Lung (tissue), 12 donors: ENCODE results near the gene TMEM53. TPM values are rescaled to one million over a fixed set of nuclear protein-coding genes. Genes with fewer than 3 reads are reported as not detected.
A peak's percentile ranks its signal among the peaks of the same experiment; 100 is the strongest.

Experiments
- ATAC-seq: fragments of 200-7000 bp; cut with Tn5 transposase; one replicate; pipeline ENCODE4 v1.9.1; 2020; ENCODE audit warnings: moderate number of reproducible peaks; ENCODE audit not compliant: insufficient read depth, low FRiP score
- DNase-seq, 3 donors: peaks; one replicate each; pipeline ENCODE4 v3.0.0-alpha.2; 2013 to 2017
- H3K27ac ChIP-seq, 2 donors: one replicate each; pipeline ENCODE4 v1.5.1; 2013; ENCODE audit warnings: mild to moderate bottlenecking in 2 of 2, moderate library complexity in 2 of 2, control low read depth in 1 of 2, inconsistent platforms in 1 of 2, low read depth in 1 of 2, low read length in 1 of 2
- H3K27me3 ChIP-seq, 3 donors: one replicate each; pipeline ENCODE4 v1.5.1; 2013; ENCODE audit warnings: low read length in 2 of 3; ENCODE audit not compliant: control insufficient read depth in 3 of 3, insufficient read depth in 3 of 3
- H3K36me3 ChIP-seq, 4 donors: one replicate each; pipeline ENCODE4 v1.5.1; 2013; ENCODE audit warnings: low read length in 4 of 4, mild to moderate bottlenecking in 1 of 4, moderate library complexity in 1 of 4; ENCODE audit not compliant: control insufficient read depth in 4 of 4, insufficient read depth in 4 of 4
- H3K4me1 ChIP-seq, 5 donors: one replicate each; pipeline ENCODE4 v1.5.1; 2013; ENCODE audit warnings: low read length in 5 of 5, mild to moderate bottlenecking in 2 of 5, moderate library complexity in 1 of 5; ENCODE audit not compliant: control insufficient read depth in 5 of 5, insufficient read depth in 5 of 5
- H3K4me3 ChIP-seq: one replicate; pipeline ENCODE4 v1.5.1; 2013; ENCODE audit warnings: mild to moderate bottlenecking, control low read depth, moderate library complexity
- H3K9ac ChIP-seq, 2 donors: one replicate each; pipeline ENCODE4 v1.5.1; 2013; ENCODE audit warnings: low read length in 2 of 2, control low read depth in 1 of 2; ENCODE audit not compliant: insufficient read depth in 1 of 2
- H3K9me3 ChIP-seq, 4 donors: one replicate each; pipeline ENCODE4 v1.5.1; 2013; ENCODE audit warnings: low read length in 3 of 4, mild to moderate bottlenecking in 1 of 4, moderate library complexity in 1 of 4; ENCODE audit not compliant: control insufficient read depth in 4 of 4, insufficient read depth in 3 of 4
- CTCF ChIP-seq: IDR thresholded peaks from 2 replicates; pipeline ENCODE4 v1.5.1; 2012; ENCODE audit warnings: mild to moderate bottlenecking; ENCODE audit errors: control extremely low read depth, extremely low read depth
- WGBS, 2 donors: extraction: QIAGEN DNeasy Blood & Tissue Kit; methylation state at CpG; one replicate each; pipeline ENCODE4 v1.1.7; 2013; 5-methylcytosine and 5-hydroxymethylcytosine counted together
- polyA plus RNA-seq, 2 donors: library from polyadenylated mRNA; stranded (reverse); fragments of 200-250 nt; gene quantifications; one replicate each; pipeline ENCODE4 v1.2.1, GENCODE V29; 2013
- total RNA-seq, 2 donors: library from RNA; depleted of rRNA in 1 of 2; stranded (reverse); fragments of >200 nt in 1 of 2; gene quantifications; one replicate each; pipeline ENCODE4 v1.2.1, GENCODE V29; 2014 to 2021
- donor health status: control.
- donor health status: control.
- donor health status: Bipolar disorder and iron deficiency.
- donor health status: healthy.
- donor health status: DM: yes; HTN: yes; CAD: no.

The TMEM53 gene
- total and polyA plus RNA-seq, 4 donors = 7.1 to 26.4 (median 18.4) TPM

GRCh38 chr1:44678626-44679025, 4.3 kb upstream of the TMEM53 start:
- Histone ChIP-seq H3K36me3 (peaks cover 0 to 4% (median 0%) of the 10 kb centered on the region in 4 donors), H3K27me3 (no peaks in the 10 kb centered on the region), H3K27ac (no peak overlapping the region), H3K9ac (no peak overlapping the region), H3K4me1 (peaks cover 0 to 9% (median 5%) of the 10 kb centered on the region in 5 donors), H3K9me3 (no peaks in the 10 kb centered on the region), H3K4me3 (no peak overlapping the region)
- no peak for TF ChIP-seq CTCF
- no peak for DNase-seq
- WGBS, 2 donors = 77 to 82% methylated on average over 4 of the region's 4 CpGs
- no peak for ATAC-seq

- no peak overlapping the region for H3K27ac ChIP-seq
- 82 to 84% methylated on average over 2 of the region's 2 CpGs for WGBS, 2 donors
- H3K36me3 ChIP-seq = peaks cover 0 to 4% (median 0%) of the 10 kb centered on the region in 4 donors
- TF ChIP-seq CTCF = no peak
- H3K4me3 ChIP-seq = no peak overlapping the region
- no peak overlapping the region for H3K9ac ChIP-seq
- no peaks in the 10 kb centered on the region for H3K27me3 ChIP-seq
- peaks cover 4 to 14% (median 9%) of the 10 kb centered on the region in 5 donors for H3K4me1 ChIP-seq
- no peaks in the 10 kb centered on the region for H3K9me3 ChIP-seq
- DNase-seq = no peak
- ATAC-seq = no peak
Measured at GRCh38 chr1:44678120-44678519, 3.8 kb upstream of the TMEM53 start.

- H3K4me3 ChIP-seq = no peak overlapping the region
- H3K9ac ChIP-seq = no peak overlapping the region
- peaks cover 0 to 4% (median 0%) of the 10 kb centered on the region in 4 donors for H3K36me3 ChIP-seq
- WGBS, 2 donors = 53 to 58% methylated on average over 6 of the region's 6 CpGs
- H3K9me3 ChIP-seq = no peaks in the 10 kb centered on the region
- peak; percentile 16 for TF ChIP-seq CTCF
- H3K27ac ChIP-seq = peak overlapping the region in 1 of 2 donors; percentile 68
- peaks cover 5 to 21% (median 10%) of the 10 kb centered on the region in 5 donors for H3K4me1 ChIP-seq
- DNase-seq = no peak
- no peaks in the 10 kb centered on the region for H3K27me3 ChIP-seq
- ATAC-seq = no peak
Measured at GRCh38 chr1:44677201-44677766, 3.0 kb upstream of the TMEM53 start.
